ENCODE measurements around the gene PSORS1C1.

The PSORS1C1 gene

DNA sequence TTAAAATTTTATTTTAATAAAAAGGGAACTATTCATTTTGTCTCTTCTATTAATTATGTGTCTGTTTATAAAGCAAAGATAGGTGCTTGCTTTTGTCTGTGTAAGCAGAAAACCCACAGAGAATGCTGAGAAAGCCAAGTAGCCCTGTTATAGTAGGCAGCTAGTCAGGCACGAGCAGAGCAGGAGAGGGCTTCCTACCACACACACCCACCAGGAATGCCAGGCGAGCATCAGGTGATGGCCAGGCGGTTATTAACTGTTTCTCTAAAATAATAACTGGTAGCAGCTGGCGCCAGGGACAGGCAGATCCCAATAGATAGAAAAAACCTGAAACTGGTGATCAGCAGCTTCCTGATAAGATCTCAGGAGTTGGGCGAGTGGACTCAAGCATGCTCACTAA lies 17.9 kb upstream of the PSORS1C1 start:
- no peak for DNase-seq

DNA sequence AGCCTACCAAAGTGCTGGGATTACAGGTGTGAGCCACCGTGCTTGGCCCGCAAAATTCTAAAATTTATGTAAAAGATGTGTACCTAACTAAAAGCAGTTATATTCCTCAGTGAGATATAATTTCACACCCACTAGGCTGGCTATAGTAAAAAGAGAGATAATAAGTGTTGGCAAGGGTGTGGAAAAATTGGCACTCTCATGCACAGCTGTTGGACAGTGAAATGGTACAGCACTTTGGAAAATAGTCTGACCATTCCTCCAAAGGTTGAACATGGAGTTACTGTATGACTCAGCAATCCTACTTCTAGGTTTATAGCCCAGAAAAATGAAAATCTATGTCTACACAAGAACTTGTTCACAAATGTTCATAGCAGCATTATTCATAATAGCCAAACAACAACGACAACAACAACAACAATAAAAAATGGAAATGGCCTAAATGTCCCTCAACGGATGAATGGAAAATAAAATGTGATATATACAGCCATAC lies 16.1 kb upstream of the PSORS1C1 start:
- no peak for DNase-seq

DNA sequence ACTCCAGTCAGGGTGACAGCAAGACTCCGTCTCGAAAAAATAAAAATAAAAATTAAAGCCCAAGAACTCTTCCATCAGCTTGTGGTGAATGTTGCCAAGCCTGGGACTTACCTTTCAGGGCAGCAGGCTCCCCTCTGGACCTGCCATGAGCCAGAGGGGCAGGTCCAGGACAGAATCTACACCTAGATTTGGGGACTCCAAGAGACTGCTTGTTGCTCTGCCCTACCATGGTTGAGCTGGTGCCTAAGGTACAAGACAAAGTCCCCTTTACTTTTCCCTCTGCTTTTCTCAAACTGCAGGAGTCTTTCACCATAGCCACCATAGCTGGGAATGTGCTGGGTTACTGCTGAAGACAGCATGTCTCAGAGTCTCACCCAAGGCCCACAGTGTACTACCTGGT lies 11.5 kb upstream of the PSORS1C1 start:
- DNase-seq = no peak

DNA sequence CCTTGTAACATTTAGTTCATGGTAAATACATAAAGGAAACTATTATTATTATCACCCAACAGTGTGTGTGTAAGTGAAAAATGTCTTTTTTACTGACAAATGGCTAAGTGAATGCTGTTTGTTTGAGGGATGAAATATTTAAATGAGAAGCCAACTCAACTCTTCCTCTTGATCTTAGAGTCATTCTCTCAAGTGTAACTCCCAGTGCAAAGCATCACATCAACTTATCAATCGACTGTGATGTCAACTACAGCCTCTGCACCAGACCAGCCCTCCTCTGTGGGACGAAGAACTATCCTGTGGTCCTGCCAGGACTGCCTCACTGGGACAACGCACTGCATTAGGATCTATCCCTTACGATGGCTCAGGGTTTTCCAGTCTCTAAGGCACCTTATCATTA lies 7.5 kb upstream of the PSORS1C1 start:
- no peak for DNase-seq

DNA sequence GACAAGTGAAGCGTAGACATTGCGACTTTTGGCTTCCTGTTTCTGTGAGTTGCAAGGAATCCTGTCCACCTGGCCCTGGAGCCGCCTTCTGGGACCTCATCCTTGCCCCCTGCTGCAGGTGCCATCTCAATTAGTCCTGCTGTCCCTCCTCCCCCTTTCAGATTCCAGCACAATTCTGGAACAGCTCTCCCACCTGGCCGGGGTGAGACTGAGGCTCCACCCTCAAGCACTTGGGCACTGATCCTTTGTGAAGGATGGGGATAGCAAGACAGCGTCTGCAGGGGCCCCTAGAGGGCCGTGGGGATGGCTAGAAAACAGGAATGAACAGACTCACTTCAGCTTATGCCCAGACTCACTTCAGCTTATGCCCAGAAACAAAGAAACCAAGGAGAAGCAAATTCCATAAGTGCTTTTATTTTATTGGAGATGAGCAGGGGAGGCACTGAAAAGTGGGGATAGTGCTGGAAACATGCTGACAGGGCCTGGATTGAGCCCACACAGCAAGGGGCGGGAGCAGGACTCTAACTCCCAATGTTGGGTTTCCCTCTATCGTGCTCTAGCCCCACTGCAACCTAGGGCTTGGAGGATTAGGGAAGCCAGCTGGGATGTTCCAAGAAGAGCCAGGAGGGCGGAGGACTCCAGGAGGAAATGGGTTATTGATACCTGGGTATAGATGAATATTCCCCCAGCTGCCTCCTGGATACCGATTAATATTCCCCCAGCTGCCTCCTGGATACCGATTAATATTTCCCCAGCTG lies 3.6 kb upstream of the PSORS1C1 start:
- DNase-seq = no peak

DNA sequence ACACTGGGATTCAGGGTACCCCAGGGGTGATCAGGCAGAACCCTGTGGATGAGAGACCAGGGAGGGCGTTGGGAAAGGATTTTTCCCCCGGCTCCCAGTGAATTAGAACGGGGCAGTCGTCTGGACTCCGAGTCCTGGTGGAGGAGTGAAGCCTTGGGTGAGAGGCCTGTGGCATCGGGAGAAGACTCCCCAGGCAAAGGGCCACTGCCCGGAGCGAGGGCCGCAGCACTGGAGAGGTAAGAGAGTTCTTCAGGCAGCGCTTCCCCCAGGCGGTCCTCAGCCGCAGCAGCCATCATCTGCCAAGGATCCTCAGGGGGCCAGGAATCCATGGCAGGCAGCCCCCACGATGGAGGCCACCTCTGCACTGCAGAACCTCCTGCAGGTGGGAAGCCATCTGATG lies 2.9 kb upstream of the PSORS1C1 start:
- no peak for DNase-seq

DNA sequence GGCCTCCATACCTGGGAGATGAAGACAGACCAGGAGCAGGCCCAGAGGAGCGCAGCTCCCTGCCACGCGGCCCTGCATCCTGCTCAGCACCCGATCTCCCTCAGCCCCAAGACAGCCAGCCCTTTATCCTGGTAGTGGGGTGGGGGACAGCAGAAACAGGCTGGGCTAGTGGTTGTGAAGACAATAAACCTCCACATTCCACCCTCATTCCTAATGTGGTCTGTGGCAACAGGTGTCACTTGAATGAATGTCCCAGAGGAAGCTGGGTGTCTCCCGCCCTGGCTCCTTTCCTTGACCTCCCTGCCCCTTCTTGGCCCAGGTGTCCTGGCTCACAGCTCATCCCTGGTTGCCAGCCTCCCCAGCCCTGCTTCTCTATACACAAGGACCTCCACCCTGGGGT lies 2.1 kb upstream of the PSORS1C1 start, which contains the start of gene C6orf15:
TSS of gene C6orf15 (minus strand) at position 98 of the 400 bp plus-strand sequence. CDS start at position 78, 20 bp downstream.
- no peak for DNase-seq

DNA sequence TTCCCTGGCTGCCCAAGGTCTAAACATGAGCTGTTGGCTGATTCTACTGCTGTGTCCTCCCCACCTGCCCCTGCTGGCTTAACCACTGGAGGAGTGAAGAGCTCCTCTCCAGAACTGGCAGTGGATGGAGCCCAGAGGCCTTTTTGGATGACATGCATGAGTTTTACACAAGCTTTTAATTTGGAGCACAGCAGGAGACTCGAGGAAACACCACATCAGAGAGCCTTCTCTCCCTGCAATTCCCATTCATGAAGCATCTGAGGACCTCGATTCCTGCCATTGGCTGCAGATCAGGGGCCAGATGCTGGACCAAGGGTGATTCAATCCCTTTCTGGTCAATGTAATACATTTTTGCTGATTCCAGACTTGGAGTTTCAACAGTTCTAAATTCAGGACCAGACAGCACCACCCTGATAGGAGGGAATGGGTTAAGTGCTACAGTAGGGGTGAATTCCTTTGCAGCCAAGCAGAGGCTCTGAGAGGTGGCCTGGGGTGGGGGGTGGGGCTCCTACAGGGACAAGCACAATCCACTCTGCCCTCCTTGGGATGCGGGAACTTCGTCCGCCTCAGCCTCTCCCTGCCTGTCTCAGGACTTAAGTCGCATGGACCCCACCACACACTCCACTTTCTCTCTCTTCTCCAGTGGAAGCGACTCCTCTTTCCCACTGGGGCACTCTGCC lies 599 bp upstream of the PSORS1C1 start:
- DNase-seq = no peak

DNA sequence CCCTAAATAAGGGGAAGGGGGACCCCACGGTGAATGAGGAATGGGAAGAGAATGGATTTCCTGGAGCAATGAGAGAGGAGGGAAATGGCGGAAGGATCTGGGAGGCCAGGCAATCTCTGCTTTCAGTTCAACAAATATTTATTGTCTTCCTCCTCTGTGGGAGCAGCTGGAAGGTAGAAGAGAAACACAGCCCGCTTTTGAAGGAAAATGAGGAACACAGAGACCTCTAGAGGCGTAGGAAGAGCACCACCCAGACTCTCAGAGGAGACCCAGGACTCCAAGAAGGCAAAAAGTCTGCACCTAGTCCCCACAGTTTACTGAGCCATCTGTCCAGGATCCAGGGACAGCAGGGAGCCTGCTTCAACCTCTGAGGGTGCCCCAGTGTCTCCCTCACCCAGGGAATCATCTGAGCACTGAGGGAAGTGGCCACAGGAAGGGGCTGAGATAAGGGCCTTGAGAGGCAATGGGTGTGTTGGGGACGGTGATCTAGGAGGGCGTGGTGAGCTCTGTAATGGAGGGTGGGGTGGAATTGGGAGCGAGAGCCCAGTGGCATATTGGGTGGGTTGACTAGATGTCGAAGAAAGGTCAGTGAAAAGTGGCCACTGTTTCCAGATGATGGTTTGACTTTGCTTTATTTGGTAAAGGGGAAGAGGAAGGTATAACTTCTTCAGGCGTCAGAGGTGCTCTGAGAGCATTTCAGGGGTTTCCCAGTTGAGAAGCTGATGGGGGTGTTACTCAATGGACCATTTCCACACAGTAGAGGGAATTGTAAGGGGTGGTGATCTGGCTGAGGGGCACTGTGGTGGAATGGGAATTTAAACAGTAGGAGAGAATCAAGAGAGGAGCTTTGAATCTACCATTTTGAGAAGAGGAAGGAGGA lies 610 bp downstream of the PSORS1C1 start:
- DNase-seq = no peak

DNA sequence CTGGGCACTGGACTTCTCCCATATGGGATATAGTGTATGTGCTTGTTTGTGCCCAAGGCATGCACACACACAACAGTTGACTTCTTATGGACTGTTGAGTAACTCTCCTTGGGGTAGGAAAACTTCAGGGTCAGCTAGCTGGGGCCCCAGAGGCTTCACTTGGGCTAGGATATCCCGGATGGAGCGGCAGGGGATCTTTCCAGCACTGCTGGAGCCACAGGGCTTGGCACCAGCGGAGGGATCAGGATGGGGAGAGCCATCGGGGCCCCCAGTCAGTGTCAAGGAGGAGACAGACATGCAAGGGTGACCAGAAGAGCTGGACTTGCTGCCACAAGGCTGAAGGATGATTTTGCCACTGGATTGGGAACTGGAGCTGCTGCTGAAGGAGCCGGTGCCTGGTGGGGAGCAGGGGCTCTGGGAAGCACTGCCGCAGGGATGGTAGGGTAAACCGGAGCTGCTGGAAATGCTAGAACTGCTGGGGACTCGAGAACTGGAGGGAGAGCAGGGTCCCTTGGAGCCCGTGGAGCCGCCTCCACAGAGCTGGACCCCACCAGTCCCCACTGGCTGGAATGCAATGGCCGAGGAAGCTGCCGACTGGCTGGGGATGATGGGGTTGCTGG lies 1.5 kb downstream of the PSORS1C1 start:
- no peak for DNase-seq

DNA sequence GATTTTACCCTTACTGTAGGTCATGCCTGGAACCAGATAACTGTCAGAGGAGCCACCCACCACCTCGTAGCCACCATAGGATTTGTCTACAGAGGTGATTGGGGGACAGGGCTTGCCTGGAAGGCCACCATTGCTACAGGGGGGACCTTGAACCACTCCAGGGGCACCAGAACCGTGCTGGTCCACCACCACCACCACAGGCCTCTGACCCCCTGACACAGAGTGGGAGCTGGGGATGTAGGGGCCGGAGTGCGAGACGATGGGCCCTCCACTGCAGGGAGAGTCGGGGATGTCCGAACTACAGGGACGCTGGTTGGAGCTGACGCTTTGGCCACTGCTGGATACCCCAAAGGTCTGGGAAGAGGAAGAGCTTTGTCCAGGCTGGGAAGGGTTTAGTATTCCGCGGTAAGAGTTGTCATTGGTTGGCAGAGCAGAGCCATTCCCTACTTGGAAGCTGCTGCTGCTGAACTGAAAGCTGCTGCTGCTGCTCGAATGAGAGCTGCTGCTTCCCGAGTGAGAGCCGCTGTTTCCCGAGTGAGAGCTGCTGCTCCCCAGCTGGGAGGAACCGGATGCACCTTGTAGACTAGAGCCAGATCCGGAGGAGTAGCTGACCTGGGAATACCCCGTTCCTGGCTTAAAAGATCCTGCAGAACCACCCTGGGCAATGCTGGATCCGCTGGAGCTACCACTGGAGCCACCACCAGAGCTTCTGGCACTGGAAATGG lies 2.2 kb downstream of the PSORS1C1 start:
- no peak for DNase-seq

DNA sequence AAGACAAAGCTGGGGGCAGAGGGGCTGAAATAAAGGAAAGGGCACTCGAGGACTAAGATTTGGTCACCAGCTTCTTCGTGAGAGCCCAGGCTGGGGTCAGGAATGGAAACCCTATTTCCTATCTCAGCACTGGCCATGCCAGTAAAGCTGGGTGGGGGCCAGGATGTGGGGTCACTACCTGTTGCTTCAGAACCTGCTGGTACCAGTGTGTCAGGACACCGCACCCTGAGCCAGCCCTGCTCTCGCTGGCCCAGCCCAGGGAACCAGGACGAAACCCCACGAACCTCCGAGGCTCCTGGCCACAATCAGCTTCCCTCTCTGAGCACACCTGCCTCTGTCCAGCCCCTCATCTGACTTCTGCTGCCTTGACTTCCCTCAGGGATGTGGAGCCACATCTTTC lies 3.6 kb downstream of the PSORS1C1 start:
- no peak for DNase-seq

DNA sequence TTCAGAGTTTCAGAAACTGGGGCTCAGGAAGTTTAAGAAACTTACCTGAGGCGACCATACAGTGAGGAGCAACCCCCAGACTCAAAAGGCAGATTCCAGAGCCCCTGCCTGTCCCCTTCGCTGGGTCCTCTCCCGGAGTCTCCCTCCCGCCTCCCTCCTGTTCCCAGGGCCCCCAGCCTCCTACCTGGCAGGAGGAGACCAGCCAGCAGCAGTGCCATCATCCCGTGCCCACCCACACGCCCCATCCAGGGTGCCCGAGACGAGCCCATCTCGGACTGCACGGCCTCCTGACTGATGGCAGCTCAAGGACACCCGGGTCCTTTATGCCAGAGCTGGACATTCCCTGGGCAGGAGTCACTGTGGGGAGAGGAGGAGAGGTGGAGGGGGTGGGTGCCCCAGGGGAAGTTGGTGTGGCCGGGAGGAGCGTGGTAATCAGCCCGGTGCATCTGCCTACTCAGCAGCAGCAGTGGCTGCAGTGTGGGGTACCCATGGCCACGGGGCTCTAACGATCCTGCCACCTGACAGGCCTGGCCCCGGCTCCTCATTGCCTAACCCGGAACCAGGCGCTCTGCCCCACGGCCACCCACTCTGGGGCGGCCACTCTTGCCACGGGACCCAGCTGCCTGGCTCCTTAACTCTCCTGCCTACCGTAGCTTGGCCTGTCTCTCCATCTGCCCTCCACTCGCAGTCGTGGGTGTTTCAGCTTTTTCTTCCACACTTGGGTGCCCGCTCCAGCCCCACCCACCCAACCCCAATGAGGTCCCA lies 5.7 kb downstream of the PSORS1C1 start, which contains the start of gene CDSN:
TSS of gene CDSN (minus strand) at position 296 of the 765 bp plus-strand sequence. CDS start at position 269, 27 bp downstream.
- no peak for DNase-seq

DNA sequence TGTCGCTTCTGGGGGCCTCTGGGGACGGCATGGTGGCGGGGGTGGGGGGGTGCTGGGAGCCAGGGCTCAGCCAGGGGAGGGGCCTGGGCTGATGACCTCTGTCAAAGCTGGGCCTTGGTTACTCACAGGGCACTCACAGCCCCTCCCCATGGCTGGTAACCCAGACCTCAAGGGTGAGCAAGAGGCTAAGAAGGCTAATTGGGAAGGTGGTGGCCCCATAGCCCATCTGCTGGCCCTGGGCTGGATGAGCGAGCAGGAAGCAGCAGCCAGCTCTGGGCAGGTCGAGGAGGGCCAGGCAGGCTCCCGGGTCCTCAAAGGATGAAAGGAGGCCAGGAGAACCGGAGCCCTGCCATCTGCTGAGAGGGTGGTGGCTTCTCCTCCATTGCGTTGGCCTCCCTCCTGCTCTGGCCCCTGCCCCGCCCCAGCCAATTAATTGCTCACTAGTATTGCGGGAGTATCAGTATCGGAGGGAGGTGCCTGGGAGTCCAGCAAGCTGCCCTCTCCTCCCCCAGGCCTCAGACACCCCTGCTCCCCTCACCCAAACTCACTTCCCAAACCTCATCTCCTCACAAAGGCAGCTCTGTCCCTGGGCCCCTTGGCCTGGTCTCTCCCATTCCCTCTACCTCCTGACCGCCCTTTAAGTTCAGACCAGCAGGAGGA lies 6.7 kb downstream of the PSORS1C1 start:
- no peak for DNase-seq

DNA sequence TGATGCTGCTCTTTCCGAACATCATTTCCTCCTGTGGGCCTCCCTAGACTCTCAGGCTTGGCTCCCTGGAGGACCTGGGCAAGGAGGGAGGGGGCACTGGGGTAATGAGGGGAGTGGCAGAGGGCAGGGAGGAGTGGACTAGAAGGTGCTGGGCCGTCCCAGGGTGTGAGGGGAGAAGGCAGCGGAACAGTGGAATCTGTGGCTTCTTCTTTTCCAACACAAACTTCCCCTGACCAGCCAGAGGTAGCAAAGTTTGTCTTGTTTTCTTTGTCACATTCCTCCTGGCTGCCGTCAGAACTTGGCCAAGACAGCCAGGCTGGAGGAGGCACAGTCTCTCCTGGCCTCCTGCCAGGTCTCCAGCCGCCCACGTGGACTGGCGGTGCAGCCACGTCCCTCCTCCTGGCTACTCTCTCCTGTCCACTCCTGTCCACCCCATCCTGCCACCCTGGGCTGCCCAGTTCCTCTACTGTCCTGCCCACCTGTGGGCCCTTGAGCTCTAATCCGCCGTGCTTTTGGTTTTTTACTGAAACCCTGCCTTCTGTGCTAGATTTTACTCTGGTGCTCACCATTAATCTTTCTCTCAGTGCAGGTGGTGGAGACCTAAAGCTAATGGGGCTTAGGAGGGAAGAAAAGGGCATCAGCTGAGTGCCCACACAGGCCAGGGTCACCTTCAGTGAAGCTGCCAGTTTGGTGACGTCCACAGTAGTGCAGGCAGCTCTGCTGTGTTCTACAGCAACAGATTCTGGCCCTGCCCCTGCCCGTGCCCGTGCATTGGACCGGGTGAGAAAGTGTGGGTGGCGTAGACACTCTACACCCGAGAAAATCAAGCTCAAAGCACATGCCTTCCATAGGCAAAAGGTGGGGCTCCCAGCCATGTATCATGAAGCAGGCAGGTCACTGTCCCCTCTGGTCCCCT lies 8.4 kb downstream of the PSORS1C1 start:
- no peak for DNase-seq

DNA sequence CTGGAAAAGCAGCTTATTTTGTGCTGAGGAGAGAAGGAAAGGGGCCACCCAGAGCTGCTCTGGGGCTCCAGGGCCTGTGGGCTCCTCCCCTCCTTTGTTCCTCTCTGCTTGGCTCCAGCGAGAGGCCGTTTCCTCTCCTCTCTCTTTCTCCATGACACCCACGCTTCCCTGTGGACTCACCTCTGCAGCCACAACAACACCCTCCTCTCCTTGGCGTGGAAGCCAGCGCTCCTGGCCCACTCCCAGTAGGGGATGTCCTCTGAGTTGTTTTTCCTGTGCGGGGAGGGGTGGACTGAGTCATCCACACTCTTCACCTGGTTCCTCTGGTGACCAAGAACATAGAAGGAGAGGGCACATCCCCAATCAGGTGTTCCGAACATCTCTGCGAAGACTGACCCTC lies 10.6 kb downstream of the PSORS1C1 start:
- DNase-seq = no peak

DNA sequence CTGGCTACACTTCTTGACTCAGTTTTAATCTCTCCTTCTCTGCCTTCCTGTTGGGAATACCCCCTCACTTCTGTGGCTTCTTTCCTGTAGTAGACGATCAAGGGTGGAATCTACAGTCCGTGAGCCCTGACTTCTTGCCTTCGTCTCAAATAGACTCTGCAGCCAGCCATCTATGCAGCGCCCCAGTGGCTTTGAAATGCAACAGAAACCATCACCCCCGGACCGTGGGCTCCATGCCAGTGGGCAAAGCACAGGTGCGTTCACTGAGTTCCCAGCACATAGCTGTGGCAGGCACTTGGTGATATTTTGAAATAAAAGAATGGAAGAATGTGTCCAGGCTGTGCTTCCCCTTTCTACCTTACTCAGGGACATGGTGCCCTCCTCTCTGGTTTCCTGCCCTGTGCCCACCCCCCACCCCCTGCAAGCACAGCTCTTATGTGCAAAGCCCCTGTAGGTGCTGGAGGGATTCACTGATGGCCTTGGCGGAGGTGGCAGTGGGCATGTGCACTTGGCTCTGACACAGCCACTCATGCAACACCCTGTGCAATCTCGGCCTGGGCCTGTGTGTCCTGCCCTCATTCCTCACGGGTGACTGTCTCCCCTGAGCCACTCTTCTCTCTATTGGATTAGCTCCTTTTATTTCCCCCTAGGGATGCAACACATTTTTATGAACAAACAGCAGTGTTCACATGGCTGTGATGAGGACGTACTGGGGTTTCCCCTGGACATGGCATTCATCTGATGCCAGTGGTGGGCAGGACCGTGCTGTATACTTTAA lies 11.2 kb downstream of the PSORS1C1 start:
- no peak for DNase-seq

DNA sequence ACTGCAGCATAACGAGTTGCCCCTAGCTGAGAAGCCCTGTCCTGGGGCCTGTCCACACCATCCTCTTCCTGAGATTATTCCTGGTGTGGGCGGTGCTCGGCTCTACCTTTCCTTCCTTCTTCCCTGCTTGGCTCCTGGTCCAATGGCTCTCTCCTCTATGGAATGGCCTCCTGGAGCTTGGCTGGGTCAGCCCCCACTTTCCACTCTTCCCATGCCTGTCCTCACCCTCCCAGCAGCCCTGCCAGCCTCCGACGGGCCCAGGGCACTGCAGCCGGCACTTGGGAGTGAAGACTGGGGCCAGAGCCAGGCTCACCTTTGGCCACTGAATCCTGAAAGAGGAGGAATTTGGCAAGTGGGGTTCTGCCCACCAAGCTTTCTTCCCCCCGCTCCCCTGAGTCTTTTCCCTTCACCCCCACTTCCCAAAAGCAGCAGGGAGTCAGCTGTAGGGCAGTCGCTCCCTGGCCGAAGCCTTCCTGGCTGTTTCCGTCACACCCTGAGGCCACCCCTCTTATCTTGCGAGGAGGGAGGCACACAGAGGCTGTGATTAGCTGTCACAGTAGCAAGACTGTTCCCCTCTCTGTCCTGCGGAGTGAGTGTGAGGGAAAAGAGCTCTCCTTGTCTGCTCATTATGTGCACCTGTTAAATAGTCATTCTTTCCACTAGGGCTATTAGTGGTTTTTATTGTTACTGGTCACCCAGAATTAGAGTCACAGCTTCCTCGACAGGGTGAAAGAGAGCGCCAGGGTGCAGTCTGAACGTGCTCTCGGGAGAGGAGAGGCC lies 12.0 kb downstream of the PSORS1C1 start:
- DNase-seq = no peak

Data from effector CD4-positive, alpha-beta T cell (primary cell).